Dedifferentiated amniotic fluid mesenchymal stem cell (primary cell): ENCODE results near the gene CLEC5A.
"Not testable (repeated sequence)": the region's sequence is repeated elsewhere in the genome, so short reads cannot be mapped to it uniquely, and the experiment has no call there.

ENCODE experiments used
- DNase-seq: peaks from one replicate; pipeline ENCODE4 v3.0.0-alpha.2; 2016; ENCODE audit errors: extremely low spot score

Gene CLEC5A

GRCh38 chr7:141949021-141949420, 2.2 kb upstream of the CLEC5A start:
- no peak for DNase-seq

- DNase-seq: no peak
These were observed 1.4 kb downstream of the CLEC5A start for GRCh38 chr7:141945356-141945755.

GRCh38 chr7:141944811-141945210, 2.0 kb downstream of the CLEC5A start:
- DNase-seq: no peak

GRCh38 chr7:141943846-141944245, 2.9 kb downstream of the CLEC5A start:
- DNase-seq: no peak

GRCh38 chr7:141941075-141941474, 5.7 kb downstream of the CLEC5A start:
- DNase-seq: no peak

- no peak for DNase-seq
These were observed 16.6 kb downstream of the CLEC5A start for GRCh38 chr7:141930211-141930610.

- no peak for DNase-seq
These were observed 18.0 kb downstream of the CLEC5A start for GRCh38 chr7:141928845-141929195.

- no peak for DNase-seq
These were observed 18.5 kb downstream of the CLEC5A start for GRCh38 chr7:141928146-141928844.

- DNase-seq: no peak
These were observed 26.5 kb downstream of the CLEC5A start for GRCh38 chr7:141920281-141920680.

- DNase-seq: no peak
These were observed 30.7 kb downstream of the CLEC5A start, which contains the start of gene OR9A4 for GRCh38 chr7:141916099-141916498. Gene OR9A4, plus strand, starts transcription at chr7:141916399. Its CDS starts 2,477 bp downstream, at chr7:141918876.

- no peak for DNase-seq
These were observed 31.2 kb downstream of the CLEC5A start for GRCh38 chr7:141915565-141915964.

- DNase-seq: no peak
These were observed 35.4 kb downstream of the CLEC5A start for GRCh38 chr7:141911391-141911790.

- DNase-seq: no peak
These were observed 40.5 kb downstream of the CLEC5A start for GRCh38 chr7:141906285-141906684.

- not testable (repeated sequence) for DNase-seq
These were observed 47.4 kb downstream of the CLEC5A start for GRCh38 chr7:141899366-141899765.

GRCh38 chr7:141891336-141891735, 55.4 kb downstream of the CLEC5A start:
- DNase-seq: no peak

GRCh38 chr7:141889321-141889720, 57.5 kb downstream of the CLEC5A start:
- no peak for DNase-seq

GRCh38 chr7:141884539-141885225, 62.1 kb downstream of the CLEC5A start:
- DNase-seq: no peak

GRCh38 chr7:141880960-141881359, 65.8 kb downstream of the CLEC5A start:
- DNase-seq: no peak

- DNase-seq: no peak
These were observed 69.4 kb downstream of the CLEC5A start for GRCh38 chr7:141877365-141877764.
